Thymus (tissue), 11 donors: ENCODE results near the gene DCDC2B. TPM values are rescaled to one million over a fixed set of nuclear protein-coding genes. Genes with fewer than 3 reads are reported as not detected.

Source experiments
- DNase-seq, 9 donors: peaks; one replicate each; pipeline ENCODE4 v3.0.0-alpha.2; 2013; ENCODE audit warnings: low spot score in 9 of 9, low read depth in 6 of 9, missing footprints in 1 of 9
- H3K27ac ChIP-seq, 2 donors: one replicate each; pipeline ENCODE4 v1.5.1; 2013; ENCODE audit warnings: control low read depth in 1 of 2, low read depth in 1 of 2, low read length in 1 of 2, mild to moderate bottlenecking in 1 of 2, moderate library complexity in 1 of 2
- H3K27me3 ChIP-seq, 2 donors: one replicate each; pipeline ENCODE4 v1.5.1; 2013; ENCODE audit warnings: low read length in 1 of 2; ENCODE audit not compliant: control insufficient read depth in 2 of 2, insufficient read depth in 1 of 2
- H3K36me3 ChIP-seq, 2 donors: one replicate each; pipeline ENCODE4 v1.5.1; 2013; ENCODE audit warnings: low read length in 1 of 2, mild to moderate bottlenecking in 1 of 2, moderate library complexity in 1 of 2; ENCODE audit not compliant: control insufficient read depth in 2 of 2, insufficient read depth in 2 of 2
- H3K4me1 ChIP-seq, 2 donors: one replicate each; pipeline ENCODE4 v1.5.1; 2013; ENCODE audit warnings: low read length in 2 of 2; ENCODE audit not compliant: control insufficient read depth in 2 of 2, insufficient read depth in 2 of 2
- H3K4me3 ChIP-seq, 2 donors: one replicate each; pipeline ENCODE4 v1.5.1; 2013; ENCODE audit warnings: low read length in 2 of 2, control low read depth in 1 of 2, mild to moderate bottlenecking in 1 of 2
- H3K9me3 ChIP-seq, 2 donors: one replicate each; pipeline ENCODE4 v1.5.1; 2013; ENCODE audit warnings: low read length in 1 of 2, mild to moderate bottlenecking in 1 of 2; ENCODE audit not compliant: control insufficient read depth in 2 of 2, insufficient read depth in 1 of 2
- WGBS: extraction: QIAGEN DNeasy Blood & Tissue Kit; methylation state at CpG from one replicate; pipeline ENCODE4 v1.1.7; 2013; 5-methylcytosine and 5-hydroxymethylcytosine counted together
- polyA plus RNA-seq: library from polyadenylated mRNA; stranded (reverse); fragments of 200-250 nt; gene quantifications from one replicate; pipeline ENCODE4 v1.2.3, GENCODE V29; 2013
- total RNA-seq: library from RNA; stranded (reverse); fragments of 120-200 nt; gene quantifications from one replicate; pipeline ENCODE4 v1.2.4, GENCODE V29; 2013
- donor health status: healthy.

DCDC2B gene
- total and polyA plus RNA-seq, 2 donors = 0.09 TPM; not detected in 1

GRCh38 chr1:32199043-32199716, 9.7 kb upstream of the DCDC2B start:
- peak overlapping the region in 1 of 2 donors; percentile 93 for H3K27ac ChIP-seq

DNA sequence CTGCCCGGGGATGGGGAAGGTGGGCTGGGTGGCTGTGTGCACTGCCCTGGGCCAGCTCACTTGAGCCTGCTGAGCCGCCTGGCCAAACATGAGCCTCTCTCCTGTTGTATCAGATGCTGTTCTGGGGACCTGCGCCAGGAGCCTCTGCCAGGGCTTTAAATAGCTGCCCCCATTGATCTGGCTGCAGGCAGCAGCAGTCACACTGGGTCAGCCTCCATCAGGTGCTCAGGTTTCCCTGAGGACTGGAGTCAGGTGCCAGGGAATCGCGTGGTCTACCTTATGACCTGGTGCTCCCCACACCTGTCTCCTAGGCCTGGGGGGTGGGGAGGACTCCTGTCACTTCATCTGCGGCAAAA, 9.2 kb upstream of the DCDC2B start:
- H3K4me1 ChIP-seq = peaks cover 17 to 49% of the 10 kb centered on the region in 2 donors
- WGBS = 84% methylated on average over 6 of the region's 6 CpGs
- no peak for DNase-seq
- no peaks in the 10 kb centered on the region for H3K9me3 ChIP-seq
- H3K4me3 ChIP-seq = no peak overlapping the region
- H3K27ac ChIP-seq = peak overlapping the region; percentile 85 to 93
- no peaks in the 10 kb centered on the region for H3K27me3 ChIP-seq
- H3K36me3 ChIP-seq = peaks cover 32 to 44% of the 10 kb centered on the region in 2 donors

More at GRCh38 chr1:32199043-32199716, 9.7 kb upstream of the DCDC2B start:
- Histone ChIP-seq H3K4me3 (no peak overlapping the region), H3K9me3 (no peaks in the 10 kb centered on the region), H3K36me3 (peaks cover 36 to 47% of the 10 kb centered on the region in 2 donors), H3K27me3 (no peaks in the 10 kb centered on the region), H3K4me1 (peaks cover 17 to 49% of the 10 kb centered on the region in 2 donors)
- DNase-seq = no peak
- 97% methylated on average over 4 of the region's 4 CpGs for WGBS

- peak in 5 of 9 donors; percentile 40 to 74 (median 56) for DNase-seq
- peak within 1 kb of the TSS; percentile 85 to 93 for H3K27ac ChIP-seq
- peaks cover 25 to 37% of the 10 kb centered on the region in 2 donors for H3K36me3 ChIP-seq
- peak within 1 kb of the TSS; percentile 73 to 90 for H3K4me3 ChIP-seq
- WGBS = 1% methylated on average over 34 of the region's 34 CpGs
- no peaks in the 10 kb centered on the region for H3K27me3 ChIP-seq
- peaks cover 17 to 50% of the 10 kb centered on the region in 2 donors for H3K4me1 ChIP-seq
- H3K9me3 ChIP-seq = no peaks in the 10 kb centered on the region
These were observed 8.5 kb upstream of the DCDC2B start, which contains the start of gene CCDC28B for GRCh38 chr1:32200226-32201010. Gene CCDC28B, plus strand, starts transcription at chr1:32200595. Its CDS starts 1,341 bp downstream, at chr1:32201936.

GRCh38 chr1:32201011-32201855, 7.7 kb upstream of the DCDC2B start:
- Histone ChIP-seq H3K4me3 (peak overlapping the region; percentile 73 to 90), H3K4me1 (peaks cover 17 to 47% of the 10 kb centered on the region in 2 donors), H3K27me3 (no peaks in the 10 kb centered on the region), H3K9me3 (no peaks in the 10 kb centered on the region), H3K36me3 (peaks cover 17 to 28% of the 10 kb centered on the region in 2 donors), H3K27ac (peak overlapping the region; percentile 85 to 93)
- 1% methylated on average over 26 of the region's 26 CpGs for WGBS
- DNase-seq = peak in 7 of 9 donors; percentile 55 to 90 (median 76)

DNA sequence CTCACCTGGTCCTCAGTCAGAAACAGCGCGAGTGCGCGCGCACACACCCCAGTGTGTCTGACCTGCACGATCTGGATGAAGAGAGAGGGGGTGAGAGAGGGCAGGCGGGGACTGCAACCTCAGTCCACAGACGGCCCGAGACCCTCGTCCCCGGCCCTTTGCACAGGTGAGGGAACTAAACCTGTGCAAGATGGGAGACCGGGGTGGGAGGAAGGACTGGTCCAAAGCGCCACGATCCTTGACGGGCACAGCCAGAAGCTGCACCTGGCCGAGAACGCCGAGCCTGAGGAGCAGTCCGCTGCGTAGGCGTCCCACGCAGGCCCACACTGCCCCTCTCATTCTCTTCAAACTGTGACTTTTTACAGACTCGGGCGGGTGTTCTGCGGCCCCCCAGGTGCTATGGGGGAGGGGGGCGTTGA, 3.9 kb upstream of the DCDC2B start:
- no peak overlapping the region for H3K27ac ChIP-seq
- H3K4me1 ChIP-seq = peaks cover 14 to 39% of the 10 kb centered on the region in 2 donors
- H3K4me3 ChIP-seq = peak overlapping the region; percentile 61 to 64
- peaks cover 7 to 16% of the 10 kb centered on the region in 2 donors for H3K36me3 ChIP-seq
- 79% methylated on average over 26 of the region's 26 CpGs for WGBS
- H3K9me3 ChIP-seq = no peaks in the 10 kb centered on the region
- no peaks in the 10 kb centered on the region for H3K27me3 ChIP-seq
- no peak for DNase-seq

- no peaks in the 10 kb centered on the region for H3K27me3 ChIP-seq
- no peaks in the 10 kb centered on the region for H3K9me3 ChIP-seq
- 4% methylated on average over 77 of the region's 77 CpGs for WGBS
- peaks cover 7 to 16% of the 10 kb centered on the region in 2 donors for H3K36me3 ChIP-seq
- peak within 1 kb of the TSS; percentile 25 to 63 for H3K27ac ChIP-seq
- peak in 8 of 9 donors; percentile 68 to 89 (median 76) for DNase-seq
- H3K4me1 ChIP-seq = peaks cover 11 to 35% of the 10 kb centered on the region in 2 donors
- peak within 1 kb of the TSS; percentile 61 to 64 for H3K4me3 ChIP-seq
These were observed 3.2 kb upstream of the DCDC2B start, which contains the start of gene IQCC for GRCh38 chr1:32205401-32206370. Gene IQCC, plus strand, starts transcription at chr1:32205671. Its CDS starts 11 bp downstream, at chr1:32205682.

DNA sequence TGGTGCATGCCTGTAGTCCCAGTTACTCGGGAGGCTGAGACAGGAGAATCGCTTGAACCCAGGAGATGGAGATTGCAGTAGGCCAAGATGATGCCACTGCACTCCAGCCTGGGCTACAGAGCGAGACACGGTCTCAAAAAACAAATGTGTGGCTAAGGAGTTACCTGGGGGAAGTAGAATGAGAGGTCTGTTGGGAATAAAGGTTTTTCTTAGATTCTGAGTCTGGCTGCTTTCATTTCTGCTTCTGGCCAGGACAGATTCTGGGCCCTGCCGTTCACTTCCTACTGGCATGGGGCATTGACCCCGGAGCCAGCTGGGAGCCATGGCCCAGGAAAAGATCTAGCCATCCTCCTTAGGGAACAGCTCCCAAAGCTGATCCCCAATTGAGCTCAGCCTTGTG, 420 bp upstream of the DCDC2B start:
- peaks cover 7 to 16% of the 10 kb centered on the region in 2 donors for H3K36me3 ChIP-seq
- no peak for DNase-seq
- no peak overlapping the region for H3K4me3 ChIP-seq
- H3K9me3 ChIP-seq = no peaks in the 10 kb centered on the region
- H3K27me3 ChIP-seq = no peaks in the 10 kb centered on the region
- no peak overlapping the region for H3K27ac ChIP-seq
- peaks cover 6 to 15% of the 10 kb centered on the region in 2 donors for H3K4me1 ChIP-seq
- WGBS = 97% methylated on average over 6 of the region's 6 CpGs
